ENCODE results near the gene FAM25G.
"Not testable (repeated sequence)": the region's sequence is repeated elsewhere in the genome, so short reads cannot be mapped to it uniquely, and the experiment has no call there.

The FAM25G gene
- total RNA-seq: 0 to 0.08 (median 0) reads per million in 18 experiments

GRCh38 chr10:47491600-47491999 is at the start of gene FAM25G:
Gene FAM25G, minus strand, starts transcription at chr10:47491700. Its CDS starts 26 bp downstream, at chr10:47491674.
- not testable (repeated sequence) for DNase-seq

DNA sequence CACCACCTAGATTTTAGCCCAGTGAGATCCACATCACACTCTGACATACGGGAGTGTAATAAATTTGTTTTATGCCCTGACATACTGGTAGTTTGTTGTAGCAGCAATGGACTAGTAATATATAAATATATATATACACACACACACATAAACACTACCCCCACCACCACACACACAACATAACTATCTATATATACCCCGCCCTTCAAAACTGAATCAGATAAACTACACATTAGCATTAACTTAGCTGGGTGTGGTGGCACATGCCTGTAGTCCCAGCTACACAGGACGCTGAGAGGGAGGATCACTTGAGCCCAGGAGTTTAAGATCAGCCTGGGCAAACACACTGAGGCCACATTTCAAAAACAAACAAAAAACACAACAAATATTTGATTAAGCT is 44.9 kb upstream of the FAM25G start:
- DNase-seq: not testable (repeated sequence)

GRCh38 chr10:47523475-47523874 is 32.0 kb upstream of the FAM25G start, which contains the start of gene AGAP9:
Gene AGAP9, minus strand, starts transcription at chr10:47523638. Its CDS starts 112 bp downstream, at chr10:47523526.
- not testable (repeated sequence) for DNase-seq

DNA sequence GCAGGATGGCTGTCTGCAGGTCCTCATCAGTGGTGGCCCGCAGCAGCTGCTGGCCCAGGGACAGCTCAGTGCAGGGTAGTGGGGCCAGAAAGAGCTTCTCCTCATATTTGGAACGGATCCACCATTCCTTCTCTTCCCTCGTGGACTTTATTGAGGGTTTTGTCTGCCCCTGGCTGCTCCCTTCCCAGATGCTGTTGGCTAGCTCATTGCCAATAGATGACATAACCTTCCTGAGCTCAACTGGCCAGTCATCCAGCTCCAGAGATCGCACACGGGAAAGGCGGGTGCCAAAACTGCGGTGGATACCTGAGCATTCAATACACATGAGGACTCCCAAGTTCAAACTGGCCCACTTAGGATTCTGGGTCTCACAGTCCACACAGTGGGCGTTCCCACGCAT is 10.8 kb upstream of the FAM25G start:
- DNase-seq: not testable (repeated sequence)

GRCh38 chr10:47494226-47494625 is 2.7 kb upstream of the FAM25G start:
- not testable (repeated sequence) for DNase-seq

- DNase-seq: not testable (repeated sequence)
These were observed 1.9 kb downstream of the FAM25G start for GRCh38 chr10:47489630-47490029.

DNA sequence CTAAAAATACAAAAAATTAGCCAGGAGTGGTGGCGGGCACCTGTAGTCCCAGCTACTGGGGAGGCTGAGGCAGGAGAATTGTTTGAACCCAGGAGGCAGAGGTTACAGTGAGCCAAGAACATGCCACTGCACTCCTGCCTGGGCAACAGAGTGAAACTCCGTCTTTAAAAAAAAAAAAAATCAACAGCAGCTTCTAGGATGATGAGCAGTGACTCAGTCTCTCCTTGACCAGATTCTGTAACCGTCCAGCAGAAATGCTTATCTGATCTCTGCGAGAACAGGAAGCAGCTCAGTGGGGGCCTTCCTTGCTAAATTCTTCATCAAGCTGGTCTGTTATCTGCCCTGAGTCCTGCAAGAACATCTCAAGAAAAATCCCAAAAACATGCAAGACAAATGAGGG is 5.6 kb downstream of the FAM25G start:
- not testable (repeated sequence) for DNase-seq

DNA sequence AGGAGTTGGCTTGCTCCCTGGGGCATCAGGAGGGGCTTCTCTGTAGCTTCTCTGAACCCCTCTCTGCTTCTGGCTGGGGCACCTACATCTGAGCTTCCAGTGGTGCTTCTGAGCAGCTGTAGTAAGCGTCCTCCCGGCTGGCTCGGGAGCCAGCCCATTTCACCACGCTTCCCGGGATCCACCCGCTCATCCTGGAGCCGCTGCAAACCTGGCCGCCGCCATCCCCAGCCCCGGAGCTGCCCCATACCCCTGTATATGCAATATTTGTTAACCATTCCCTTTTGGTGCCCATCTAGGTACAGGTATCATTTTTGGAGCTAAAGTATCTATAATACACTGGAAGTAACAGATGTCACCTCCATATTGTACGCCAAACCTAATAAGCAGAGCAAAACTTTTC is 6.7 kb downstream of the FAM25G start:
- not testable (repeated sequence) for DNase-seq

GRCh38 chr10:47483923-47484322 is 7.6 kb downstream of the FAM25G start, which contains the start of gene ANXA8:
Gene ANXA8, minus strand, starts transcription at chr10:47484115. Its CDS starts 182 bp downstream, at chr10:47483933.
- DNase-seq: not testable (repeated sequence)

DNA sequence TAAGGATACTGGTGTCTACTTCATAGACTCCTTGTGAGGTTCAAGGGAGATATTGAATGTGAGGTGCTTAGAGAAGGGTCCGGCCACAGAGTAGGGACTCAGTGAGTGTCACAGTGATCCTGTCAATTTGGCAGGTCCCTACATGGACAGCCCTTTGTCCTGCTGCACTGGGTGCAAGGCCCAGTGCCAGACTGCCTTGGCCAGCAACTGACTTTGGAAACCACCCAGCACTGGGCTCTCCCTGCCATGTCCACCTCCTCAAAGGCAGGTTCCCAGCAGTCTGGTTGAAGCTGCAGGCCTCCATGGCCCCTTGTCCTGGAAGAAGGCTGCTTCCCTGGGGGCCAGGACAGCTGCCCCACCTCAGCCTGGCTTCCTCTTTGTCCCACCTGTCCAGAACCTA is 9.1 kb downstream of the FAM25G start:
- DNase-seq: not testable (repeated sequence)

- not testable (repeated sequence) for DNase-seq
These were observed 9.7 kb downstream of the FAM25G start for GRCh38 chr10:47481768-47482181.

DNA sequence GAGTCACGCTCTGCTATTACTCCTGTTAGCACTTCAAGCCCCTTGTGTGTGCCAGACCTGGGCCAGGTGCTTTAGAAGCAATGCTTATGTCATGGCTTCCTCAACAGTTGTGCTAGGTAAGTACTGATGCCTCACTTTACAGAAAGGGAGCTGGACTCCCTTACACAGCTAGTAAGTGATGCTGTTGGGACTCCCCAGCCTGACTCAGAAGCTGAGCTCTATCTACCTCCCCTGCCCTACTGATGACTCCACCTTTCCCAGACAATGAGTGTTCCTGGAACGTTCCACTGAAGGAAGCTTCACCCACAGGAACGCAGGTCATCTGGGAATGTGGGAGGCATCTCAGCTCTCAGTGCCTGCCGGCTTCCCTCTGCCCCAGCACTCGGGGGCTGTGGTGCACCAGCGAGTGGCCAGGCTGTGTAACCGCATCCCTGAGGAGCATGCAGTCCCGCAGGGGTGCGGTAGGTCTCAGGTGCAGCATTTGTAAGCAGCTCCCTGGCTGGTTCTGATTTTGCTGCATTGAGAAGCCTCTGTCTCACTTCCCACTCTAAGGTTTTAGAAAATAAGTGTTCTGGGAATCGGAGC is 10.2 kb downstream of the FAM25G start:
- DNase-seq: not testable (repeated sequence)

- not testable (repeated sequence) for DNase-seq
These were observed 11.4 kb downstream of the FAM25G start for GRCh38 chr10:47480133-47480532.

DNA sequence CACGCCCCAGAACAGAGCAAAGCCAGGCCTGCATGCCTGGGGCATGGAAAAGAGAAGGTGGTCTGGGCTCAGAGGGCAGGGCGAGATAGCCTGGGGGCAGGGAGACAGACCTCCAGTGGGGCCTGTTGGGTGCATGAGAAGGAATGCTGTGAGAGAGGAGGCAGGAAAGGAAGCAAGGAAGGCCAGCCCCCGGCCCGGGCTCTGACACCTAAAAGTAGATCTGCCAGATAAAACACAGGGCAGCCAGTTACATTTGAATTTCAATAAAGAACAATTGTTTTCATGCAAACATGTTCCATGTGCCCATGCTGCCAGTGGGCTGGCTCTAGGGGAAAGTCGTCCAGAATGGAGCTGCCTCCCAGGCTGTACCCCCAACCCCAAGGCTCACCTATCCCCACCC is 13.4 kb downstream of the FAM25G start:
- not testable (repeated sequence) for DNase-seq

DNA sequence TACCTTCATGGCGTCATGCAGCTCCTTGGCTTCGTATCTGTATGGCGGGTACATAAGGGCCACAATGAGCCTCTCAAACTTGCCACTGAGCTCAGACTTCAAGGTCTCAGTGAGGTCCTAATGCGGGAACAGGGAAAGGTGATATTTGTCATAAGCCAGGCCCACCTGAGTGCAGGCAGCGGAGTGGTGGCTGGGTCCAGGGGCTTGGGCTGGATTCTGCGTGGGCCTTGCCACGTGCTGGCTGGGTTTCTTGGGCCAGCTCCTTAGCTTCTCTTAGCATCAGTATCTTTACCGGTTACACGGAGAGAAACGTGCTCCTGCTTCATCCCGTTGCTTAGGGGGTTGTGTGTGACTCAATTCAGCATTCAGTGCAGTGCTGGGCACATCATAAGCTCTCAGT is 14.4 kb downstream of the FAM25G start:
- DNase-seq: not testable (repeated sequence)

DNA sequence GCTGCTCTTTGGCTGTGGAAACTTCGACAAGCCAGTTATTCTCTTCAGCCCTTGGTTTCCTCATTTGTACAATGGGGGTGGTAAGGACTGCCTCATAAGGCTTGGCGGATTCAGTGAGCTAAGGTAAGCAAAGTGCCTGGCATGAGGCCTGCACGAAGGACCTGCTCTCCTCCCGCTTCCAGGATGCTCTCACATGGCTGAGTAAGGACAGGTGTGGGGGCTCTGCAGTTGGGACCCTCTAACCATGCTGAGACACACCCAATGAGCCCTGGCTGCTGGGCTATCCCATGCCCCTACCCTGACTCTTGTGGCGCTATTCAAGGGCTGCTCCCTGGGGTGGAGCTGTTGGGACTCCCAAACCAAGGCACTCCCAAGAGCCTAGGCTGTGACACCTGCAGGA is 16.4 kb downstream of the FAM25G start:
- DNase-seq: not testable (repeated sequence)

- DNase-seq: not testable (repeated sequence)
These were observed 18.0 kb downstream of the FAM25G start for GRCh38 chr10:47473516-47473915.

GRCh38 chr10:47472647-47473046 is 18.9 kb downstream of the FAM25G start:
- DNase-seq: not testable (repeated sequence)

DNA sequence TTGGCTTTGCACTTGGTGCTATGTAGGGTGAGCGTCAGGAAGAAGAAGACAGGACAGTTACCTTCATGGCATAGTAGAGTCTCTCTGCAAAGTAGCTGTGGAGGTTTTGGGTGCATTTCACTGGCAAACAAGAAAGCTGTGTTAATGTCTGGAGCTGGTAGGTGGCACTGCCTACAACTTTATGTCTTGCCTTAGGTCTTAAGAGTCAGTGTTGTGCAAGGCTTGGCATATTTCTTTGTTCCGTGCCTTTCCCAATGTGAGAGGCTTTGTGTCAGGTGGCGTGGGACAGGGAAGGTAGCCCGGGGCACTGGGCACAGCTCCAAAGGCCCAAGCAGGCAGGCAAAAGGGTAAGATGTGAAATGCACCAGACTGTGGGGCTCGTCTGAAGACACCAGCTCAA is 19.4 kb downstream of the FAM25G start:
- DNase-seq: not testable (repeated sequence)

- not testable (repeated sequence) for DNase-seq
These were observed 22.6 kb downstream of the FAM25G start for GRCh38 chr10:47468731-47469528.

- not testable (repeated sequence) for DNase-seq
These were observed 23.5 kb downstream of the FAM25G start for GRCh38 chr10:47467957-47468356.

DNA sequence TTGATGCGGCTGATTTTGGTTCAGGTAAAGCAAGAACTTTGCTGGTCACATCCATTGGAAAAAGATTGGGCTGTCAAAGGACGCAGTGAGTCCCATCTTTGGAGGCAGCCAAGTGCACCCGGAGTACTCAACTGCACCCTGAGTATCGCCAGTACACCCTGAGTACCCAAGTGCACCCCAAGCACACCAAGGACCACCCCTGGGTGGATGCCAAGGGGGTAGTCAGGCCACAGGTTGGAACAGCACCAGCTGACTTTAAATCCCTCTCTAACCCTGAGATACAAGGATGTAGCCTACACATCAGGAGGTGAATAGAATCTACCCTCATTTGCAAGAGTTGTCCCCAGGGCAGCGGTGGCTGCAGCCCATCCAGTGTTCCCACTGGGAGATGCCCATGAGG is 24.0 kb downstream of the FAM25G start:
- not testable (repeated sequence) for DNase-seq

GRCh38 chr10:47465216-47465917 is 26.1 kb downstream of the FAM25G start:
- not testable (repeated sequence) for DNase-seq

Measured in inflammatory macrophage (primary cell).